OCI-LY1 (cell line): ENCODE measurements around the gene USB1.

Experiments
- H2AFZ ChIP-seq: fragments of 200-600 bp; sonication (generic), shearing (Covaris generic); 2 replicates; pipeline ENCODE4 v1.6.0; 2014; ENCODE audit warnings: antibody characterized with exemption, mild to moderate bottlenecking, low read length
- H3F3A ChIP-seq: fragments of 200-600 bp; sonication (generic), shearing (Covaris generic); 2 replicates; pipeline ENCODE4 v1.6.0; 2014; ENCODE audit warnings: mild to moderate bottlenecking, antibody characterized with exemption, low read length, moderate library complexity; ENCODE audit not compliant: insufficient read depth
- H3K27ac ChIP-seq: fragments of 200-600 bp; sonication (generic); 2 replicates; pipeline ENCODE4 v1.5.1; 2014; ENCODE audit warnings: low read length, mixed run types, mild to moderate bottlenecking, low read depth; ENCODE audit not compliant: poor library complexity, severe bottlenecking
- H3K27me3 ChIP-seq: fragments of 200-600 bp; sonication (generic); 2 replicates; pipeline ENCODE4 v1.6.0; 2014; ENCODE audit warnings: antibody characterized with exemption, mild to moderate bottlenecking, low read length, moderate library complexity; ENCODE audit not compliant: insufficient read depth
- H3K36me3 ChIP-seq: fragments of 200-600 bp; sonication (generic); 2 replicates; pipeline ENCODE4 v1.6.1; 2014; ENCODE audit warnings: mild to moderate bottlenecking, antibody characterized with exemption, low read length, moderate library complexity, mixed read lengths; ENCODE audit not compliant: insufficient read depth
- H3K4me1 ChIP-seq: fragments of 200-600 bp; sonication (generic); 2 replicates; pipeline ENCODE4 v1.5.1; 2014; ENCODE audit warnings: mild to moderate bottlenecking, low read length, moderate library complexity; ENCODE audit not compliant: insufficient read depth, severe bottlenecking
- H3K4me2 ChIP-seq: fragments of 200-600 bp; sonication (generic), shearing (Covaris generic); 2 replicates; pipeline ENCODE4 v1.6.1; 2014; ENCODE audit warnings: low read length
- H3K4me3 ChIP-seq: fragments of 200-600 bp; sonication (generic); 2 replicates; pipeline ENCODE4 v1.5.1; 2014; ENCODE audit warnings: low read length, low read depth, mild to moderate bottlenecking, mixed read lengths; ENCODE audit not compliant: poor library complexity, severe bottlenecking
- H3K79me2 ChIP-seq: fragments of 200-600 bp; shearing (Covaris generic); 2 replicates; pipeline ENCODE4 v1.6.1; 2016; ENCODE audit warnings: mixed run types, low read length, mixed read lengths; ENCODE audit not compliant: insufficient read depth
- H3K9ac ChIP-seq: fragments of 200-600 bp; sonication (generic), shearing (Covaris generic); 2 replicates; pipeline ENCODE4 v1.6.1; 2014; ENCODE audit warnings: mild to moderate bottlenecking, low read length, mixed read lengths
- H3K9me2 ChIP-seq: fragments of 200-600 bp; sonication (generic), shearing (Covaris generic); 2 replicates; pipeline ENCODE4 v1.6.1; 2014; ENCODE audit warnings: low read depth, mild to moderate bottlenecking, low read length, mixed read lengths
- H3K9me3 ChIP-seq: fragments of 200-600 bp; shearing (Covaris generic); 2 replicates; pipeline ENCODE4 v1.6.1; 2014; ENCODE audit warnings: low read length, mixed read lengths
- H4K20me1 ChIP-seq: fragments of 200-600 bp; sonication (generic), shearing (Covaris generic); 2 replicates; pipeline ENCODE4 v1.6.0; 2016; ENCODE audit warnings: mild to moderate bottlenecking, low read length; ENCODE audit not compliant: insufficient read depth
- EZH2 ChIP-seq: fragments of 200-600 bp; sonication (generic), shearing (Covaris generic); IDR thresholded peaks from 2 replicates; pipeline ENCODE4 v1.8.0; 2017; ENCODE audit warnings: borderline replicate concordance, mixed run types, mild to moderate bottlenecking, antibody characterized with exemption, low read length, moderate library complexity, mixed read lengths
- TF ChIP-seq, protein P1 (sequence below): fragments of 200-600 bp; sonication (generic), shearing (Covaris generic); IDR thresholded peaks from 2 replicates; pipeline ENCODE4 v1.5.1; 2017; ENCODE audit warnings: mild to moderate bottlenecking, antibody characterized with exemption, low read length, moderate library complexity, mixed read lengths

Gene USB1

DNA sequence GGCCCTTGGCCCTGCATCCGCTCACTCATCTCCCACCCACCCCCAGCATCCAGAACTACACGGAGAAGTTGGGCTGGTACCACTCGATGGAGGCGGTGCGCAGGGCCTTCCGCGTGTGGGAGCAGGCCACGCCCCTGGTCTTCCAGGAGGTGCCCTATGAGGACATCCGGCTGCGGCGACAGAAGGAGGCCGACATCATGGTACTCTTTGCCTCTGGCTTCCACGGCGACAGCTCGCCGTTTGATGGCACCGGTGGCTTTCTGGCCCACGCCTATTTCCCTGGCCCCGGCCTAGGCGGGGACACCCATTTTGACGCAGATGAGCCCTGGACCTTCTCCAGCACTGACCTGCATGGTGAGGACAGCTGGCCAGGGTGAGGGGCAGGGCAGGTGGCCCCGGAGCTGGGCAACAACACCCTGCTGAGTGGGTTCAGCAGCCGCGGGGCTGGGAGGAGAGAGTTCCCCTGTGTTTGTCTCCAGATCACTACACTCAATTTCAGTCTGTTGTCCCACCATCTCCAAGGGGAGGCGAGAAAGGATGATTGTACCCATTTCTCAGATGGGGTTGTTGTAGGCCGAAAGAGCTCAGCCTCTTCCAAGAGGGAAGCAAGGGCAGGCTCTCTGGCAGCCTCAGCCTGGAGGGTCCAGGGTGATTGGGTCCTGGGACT lies 38.8 kb downstream of the USB1 start:
- Histone ChIP-seq H3K36me3 (no peaks in the 10 kb centered on the region), H3K4me3 (no peak overlapping the region), H3K27ac (no peak overlapping the region), H4K20me1 (no peaks in the 10 kb centered on the region), H3K27me3 (no peaks in the 10 kb centered on the region), H3K9me3 (no peaks in the 10 kb centered on the region), H3K4me2 (no peak overlapping the region), H3K79me2 (no peaks in the 10 kb centered on the region), H3K9ac (no peak overlapping the region), H3K9me2 (no peaks in the 10 kb centered on the region), H3K4me1 (no peaks in the 10 kb centered on the region), H3F3A (no peaks in the 10 kb centered on the region), H2AFZ (no peak overlapping the region)
- TF ChIP-seq, protein P1, sequence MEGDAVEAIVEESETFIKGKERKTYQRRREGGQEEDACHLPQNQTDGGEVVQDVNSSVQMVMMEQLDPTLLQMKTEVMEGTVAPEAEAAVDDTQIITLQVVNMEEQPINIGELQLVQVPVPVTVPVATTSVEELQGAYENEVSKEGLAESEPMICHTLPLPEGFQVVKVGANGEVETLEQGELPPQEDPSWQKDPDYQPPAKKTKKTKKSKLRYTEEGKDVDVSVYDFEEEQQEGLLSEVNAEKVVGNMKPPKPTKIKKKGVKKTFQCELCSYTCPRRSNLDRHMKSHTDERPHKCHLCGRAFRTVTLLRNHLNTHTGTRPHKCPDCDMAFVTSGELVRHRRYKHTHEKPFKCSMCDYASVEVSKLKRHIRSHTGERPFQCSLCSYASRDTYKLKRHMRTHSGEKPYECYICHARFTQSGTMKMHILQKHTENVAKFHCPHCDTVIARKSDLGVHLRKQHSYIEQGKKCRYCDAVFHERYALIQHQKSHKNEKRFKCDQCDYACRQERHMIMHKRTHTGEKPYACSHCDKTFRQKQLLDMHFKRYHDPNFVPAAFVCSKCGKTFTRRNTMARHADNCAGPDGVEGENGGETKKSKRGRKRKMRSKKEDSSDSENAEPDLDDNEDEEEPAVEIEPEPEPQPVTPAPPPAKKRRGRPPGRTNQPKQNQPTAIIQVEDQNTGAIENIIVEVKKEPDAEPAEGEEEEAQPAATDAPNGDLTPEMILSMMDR = no peak
- TF ChIP-seq EZH2 = no peak

DNA sequence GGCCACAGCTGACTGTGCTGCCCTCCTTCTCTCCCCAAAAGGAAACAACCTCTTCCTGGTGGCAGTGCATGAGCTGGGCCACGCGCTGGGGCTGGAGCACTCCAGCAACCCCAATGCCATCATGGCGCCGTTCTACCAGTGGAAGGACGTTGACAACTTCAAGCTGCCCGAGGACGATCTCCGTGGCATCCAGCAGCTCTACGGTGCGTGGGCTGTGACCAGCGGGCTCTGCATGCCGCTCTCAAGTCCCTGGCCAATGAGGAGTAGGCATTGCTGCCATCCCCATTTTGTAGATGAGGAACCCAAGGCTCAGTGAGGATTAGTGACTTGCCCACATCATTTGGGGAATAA lies 39.3 kb downstream of the USB1 start:
- H3K9me3 ChIP-seq = no peaks in the 10 kb centered on the region
- H3K4me1 ChIP-seq = no peaks in the 10 kb centered on the region
- H3K79me2 ChIP-seq = no peaks in the 10 kb centered on the region
- H3K27ac ChIP-seq = no peak overlapping the region
- TF ChIP-seq EZH2 = no peak
- TF ChIP-seq, protein P1 = no peak
- no peaks in the 10 kb centered on the region for H4K20me1 ChIP-seq
- H3K36me3 ChIP-seq = no peaks in the 10 kb centered on the region
- H2AFZ ChIP-seq = no peak overlapping the region
- H3K4me3 ChIP-seq = no peak overlapping the region
- no peaks in the 10 kb centered on the region for H3F3A ChIP-seq
- H3K27me3 ChIP-seq = no peaks in the 10 kb centered on the region
- H3K4me2 ChIP-seq = no peak overlapping the region
- no peak overlapping the region for H3K9ac ChIP-seq
- no peaks in the 10 kb centered on the region for H3K9me2 ChIP-seq

DNA sequence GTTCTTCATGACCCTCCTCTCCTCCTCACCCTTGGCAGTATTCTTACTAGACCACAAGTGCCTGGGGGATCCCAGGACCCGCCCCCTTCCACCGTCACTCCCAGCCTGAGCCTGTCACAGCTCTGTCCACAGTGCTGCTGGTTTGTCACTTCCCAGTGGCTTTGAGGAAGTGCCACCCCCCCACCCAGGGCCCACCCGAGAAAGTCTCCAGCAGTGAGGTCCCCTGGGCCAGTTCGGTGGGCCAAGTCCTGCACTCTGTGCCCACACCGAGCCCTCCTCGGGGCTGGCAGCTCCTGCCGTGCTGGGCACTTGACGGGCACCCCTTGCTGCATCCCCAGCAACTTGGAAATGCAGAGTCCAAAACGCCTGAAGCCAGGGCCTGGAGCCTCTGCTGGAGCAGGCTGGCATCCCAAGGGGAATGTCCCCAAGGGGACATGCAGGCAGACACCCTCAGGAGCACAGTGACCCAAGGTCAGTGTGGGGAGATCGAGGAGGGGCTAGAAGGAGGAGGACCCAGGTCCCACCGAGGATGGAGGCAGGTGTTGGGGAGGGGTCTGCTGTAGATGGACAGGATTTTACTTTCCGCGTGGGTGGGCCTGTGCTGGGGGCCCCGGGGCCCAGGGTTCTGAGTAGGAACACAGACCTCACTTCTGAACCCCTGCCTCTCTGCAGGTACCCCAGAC lies 39.9 kb downstream of the USB1 start:
- Histone ChIP-seq H3K9me2 (no peaks in the 10 kb centered on the region), H3K27ac (no peak overlapping the region), H3K4me3 (no peak overlapping the region), H3K9me3 (no peaks in the 10 kb centered on the region), H3K36me3 (no peaks in the 10 kb centered on the region), H2AFZ (no peak overlapping the region), H4K20me1 (no peaks in the 10 kb centered on the region), H3F3A (no peaks in the 10 kb centered on the region), H3K4me2 (no peak overlapping the region), H3K4me1 (no peaks in the 10 kb centered on the region), H3K27me3 (no peaks in the 10 kb centered on the region), H3K9ac (no peak overlapping the region), H3K79me2 (no peaks in the 10 kb centered on the region)
- TF ChIP-seq EZH2 = no peak
- TF ChIP-seq, protein P1 = no peak
